Epithelial cell of esophagus (primary cell): Measurements from ENCODE around the gene GSTP1.
A peak's percentile ranks its signal among the peaks of the same experiment; 100 is the strongest.

Source experiments
- DNase-seq: peaks from one replicate; pipeline ENCODE4 v3.0.0; 2010; ENCODE audit warnings: low read depth
- H3K4me3 ChIP-seq: 2 replicates; pipeline ENCODE4 v1.5.1; 2011; ENCODE audit warnings: mild to moderate bottlenecking, low read length, control low read depth
- TF ChIP-seq, protein P1 (sequence below): IDR thresholded peaks from 2 replicates; pipeline ENCODE4 v1.5.1; 2011; ENCODE audit warnings: low read depth, mild to moderate bottlenecking, low read length, control low read depth, inconsistent platforms; ENCODE audit not compliant: insufficient read depth; ENCODE audit errors: missing control alignments

Gene GSTP1

DNA sequence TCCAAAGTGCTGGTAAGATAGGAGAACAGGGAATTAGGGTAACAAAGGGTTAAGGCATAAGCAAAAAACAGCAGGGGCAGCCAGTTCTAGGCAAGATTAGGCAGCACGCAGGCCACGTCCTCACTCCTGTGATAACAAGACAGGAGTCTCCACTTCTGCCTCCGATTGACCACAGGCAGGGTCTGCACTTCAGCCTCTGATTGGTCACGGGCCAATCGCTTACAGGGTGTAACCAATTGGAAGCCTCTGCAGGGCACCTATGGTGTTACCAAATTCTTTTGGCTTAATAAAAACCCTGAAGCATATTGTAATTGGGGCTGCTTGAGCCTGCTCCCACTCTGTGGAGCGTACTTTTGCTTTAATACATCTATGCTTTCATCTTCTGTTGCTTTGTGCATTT lies 12.2 kb upstream of the GSTP1 start:
- TF ChIP-seq, protein P1, sequence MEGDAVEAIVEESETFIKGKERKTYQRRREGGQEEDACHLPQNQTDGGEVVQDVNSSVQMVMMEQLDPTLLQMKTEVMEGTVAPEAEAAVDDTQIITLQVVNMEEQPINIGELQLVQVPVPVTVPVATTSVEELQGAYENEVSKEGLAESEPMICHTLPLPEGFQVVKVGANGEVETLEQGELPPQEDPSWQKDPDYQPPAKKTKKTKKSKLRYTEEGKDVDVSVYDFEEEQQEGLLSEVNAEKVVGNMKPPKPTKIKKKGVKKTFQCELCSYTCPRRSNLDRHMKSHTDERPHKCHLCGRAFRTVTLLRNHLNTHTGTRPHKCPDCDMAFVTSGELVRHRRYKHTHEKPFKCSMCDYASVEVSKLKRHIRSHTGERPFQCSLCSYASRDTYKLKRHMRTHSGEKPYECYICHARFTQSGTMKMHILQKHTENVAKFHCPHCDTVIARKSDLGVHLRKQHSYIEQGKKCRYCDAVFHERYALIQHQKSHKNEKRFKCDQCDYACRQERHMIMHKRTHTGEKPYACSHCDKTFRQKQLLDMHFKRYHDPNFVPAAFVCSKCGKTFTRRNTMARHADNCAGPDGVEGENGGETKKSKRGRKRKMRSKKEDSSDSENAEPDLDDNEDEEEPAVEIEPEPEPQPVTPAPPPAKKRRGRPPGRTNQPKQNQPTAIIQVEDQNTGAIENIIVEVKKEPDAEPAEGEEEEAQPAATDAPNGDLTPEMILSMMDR, result no peak
- DNase-seq, result no peak
- no peak overlapping the region for H3K4me3 ChIP-seq

DNA sequence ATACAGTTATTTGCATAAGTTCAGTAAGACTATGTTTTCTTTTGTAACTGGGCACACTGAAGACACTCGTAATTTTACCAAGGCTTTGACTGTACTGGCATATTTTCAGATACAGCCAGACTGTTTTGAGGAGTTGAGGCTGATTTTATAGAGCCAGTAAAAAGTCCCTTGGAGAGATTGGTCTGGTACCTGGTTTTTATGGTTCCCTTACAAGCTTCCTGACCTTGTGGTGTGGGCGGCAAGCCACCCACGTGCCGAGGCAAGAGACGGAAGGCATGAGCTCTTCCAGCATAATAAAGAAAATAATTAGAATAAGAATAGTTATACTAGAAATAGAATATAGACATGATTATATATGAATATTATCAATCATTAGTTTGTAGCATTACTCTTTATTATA lies 11.3 kb upstream of the GSTP1 start:
- TF ChIP-seq, protein P1, result no peak
- no peak overlapping the region for H3K4me3 ChIP-seq
- no peak for DNase-seq

DNA sequence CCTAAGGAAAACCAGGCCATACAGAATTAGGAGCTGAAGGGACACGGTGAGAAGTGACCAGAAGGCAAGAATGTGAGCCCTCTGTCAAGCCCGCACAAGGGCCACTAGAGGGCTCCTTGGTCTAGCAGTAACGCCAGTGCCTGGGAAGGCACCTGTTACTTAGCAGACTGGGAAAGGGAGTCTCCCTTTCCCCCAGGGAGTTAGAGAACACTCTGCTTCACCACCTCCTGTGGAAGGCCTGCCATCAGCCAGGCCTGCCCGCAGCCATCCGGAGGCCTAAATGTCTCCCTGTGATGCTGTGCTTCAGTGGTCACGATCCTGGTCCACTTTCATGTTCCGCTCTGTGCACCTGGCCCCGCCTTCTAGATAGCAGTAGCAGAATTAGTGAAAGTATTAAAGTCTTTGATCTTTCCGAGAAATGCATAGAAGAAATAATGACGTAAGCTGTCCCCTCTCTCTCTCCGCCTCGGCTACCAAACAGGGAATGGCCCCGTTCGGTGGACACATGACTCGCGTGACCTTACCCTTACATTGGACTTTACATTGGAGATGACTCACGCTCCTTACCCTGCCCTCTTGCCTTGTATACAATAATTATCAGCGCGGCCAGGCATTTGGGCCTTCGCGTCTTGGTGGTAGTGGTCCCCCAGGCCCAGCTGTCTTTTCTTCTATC lies 10.7 kb upstream of the GSTP1 start:
- DNase-seq, result peak; percentile 71
- TF ChIP-seq, protein P1, result peak; percentile 84
- no peak overlapping the region for H3K4me3 ChIP-seq

DNA sequence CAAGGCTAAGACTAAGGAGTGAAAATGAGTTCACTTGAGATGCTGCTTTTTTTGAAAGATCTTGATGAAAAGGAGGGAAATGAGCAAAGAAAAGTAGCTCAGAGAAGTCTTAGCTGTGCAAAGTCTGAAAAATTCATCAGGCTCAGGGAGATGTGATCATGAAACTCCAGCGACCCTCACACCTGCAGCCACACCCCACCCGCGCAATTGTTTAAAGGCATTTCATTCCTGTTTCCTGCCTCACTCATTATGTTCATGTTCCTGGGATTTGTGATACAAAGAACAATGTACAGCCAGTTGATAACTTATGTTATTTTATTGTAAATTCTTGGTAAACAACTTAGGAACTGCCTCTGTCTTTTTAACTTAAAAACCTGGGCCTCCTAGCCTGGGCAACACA lies 8.7 kb upstream of the GSTP1 start:
- H3K4me3 ChIP-seq, result no peak overlapping the region
- TF ChIP-seq, protein P1, result no peak
- DNase-seq, result no peak

DNA sequence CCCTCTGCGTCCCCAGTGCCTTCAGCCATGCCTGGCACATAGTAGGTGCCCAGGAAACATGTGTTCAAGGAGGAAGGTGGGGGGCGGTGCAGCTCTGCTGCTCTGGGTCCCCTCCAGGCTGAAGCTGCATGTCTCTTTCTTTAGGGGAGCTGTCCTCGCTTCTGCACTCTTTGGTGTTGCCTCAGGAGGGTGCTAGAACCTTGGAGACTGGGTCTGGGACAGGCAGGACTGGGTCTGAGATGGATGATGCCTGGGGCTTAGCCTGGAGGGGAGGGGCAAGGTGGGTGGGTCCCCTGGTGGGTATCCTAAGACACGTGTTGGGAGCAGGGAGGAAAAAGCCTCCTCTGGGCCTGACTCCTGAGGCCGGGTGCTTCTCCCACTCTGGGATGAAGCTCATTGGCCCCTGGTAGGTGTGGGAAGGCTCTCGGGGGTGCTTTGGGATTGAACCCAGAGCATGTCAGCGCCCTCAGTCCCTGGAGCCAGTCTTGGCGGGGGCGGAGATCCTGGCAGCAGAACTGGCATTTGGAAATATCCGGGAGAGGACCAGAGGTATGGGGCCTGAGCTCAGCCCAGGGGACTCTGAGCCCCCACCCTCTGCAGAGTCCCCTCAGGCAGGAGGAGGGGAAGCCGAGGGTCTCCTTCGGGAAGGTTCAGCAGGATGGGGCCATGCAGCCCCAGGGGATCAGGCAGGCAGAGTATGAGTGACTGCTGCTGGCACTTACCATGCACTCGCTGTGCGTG lies 6.7 kb upstream of the GSTP1 start:
- TF ChIP-seq, protein P1, result peak; percentile 7
- no peak overlapping the region for H3K4me3 ChIP-seq

DNA sequence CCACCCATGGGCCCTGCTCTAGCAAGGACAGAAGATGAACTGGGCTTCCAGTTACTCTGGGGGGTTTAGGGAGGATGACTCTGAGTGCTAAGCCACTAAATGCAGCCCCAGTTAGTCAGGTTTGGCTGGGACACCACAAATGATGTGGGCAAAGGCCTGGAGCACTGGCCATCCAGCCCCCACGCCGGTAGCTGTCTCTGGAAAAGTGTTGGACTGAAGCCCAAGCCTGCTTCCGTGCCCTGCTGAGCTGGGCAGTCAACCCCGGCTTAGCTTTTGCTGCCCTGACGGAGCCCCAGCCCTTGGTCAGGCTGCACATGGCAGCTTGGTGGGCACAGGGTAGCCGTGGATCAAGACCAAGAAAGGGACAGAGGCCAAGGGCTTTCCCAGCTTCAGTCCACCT lies 5.7 kb upstream of the GSTP1 start:
- no peak for DNase-seq
- H3K4me3 ChIP-seq, result no peak overlapping the region
- TF ChIP-seq, protein P1, result no peak

More for the DNA sequence above, 6.7 kb upstream of the GSTP1 start:
- no peak for DNase-seq
